HepG2 (cell line): ENCODE measurements around the gene TPBGL. TPM values are rescaled to one million over a fixed set of nuclear protein-coding genes. Genes with fewer than 3 reads are reported as not detected.

Experiments used
- ARID2 ChIP-seq: sonication (generic); formaldehyde crosslinking; IDR thresholded peaks from 2 replicates; pipeline ENCODE4 v1.8.1; 2022; ENCODE audit warnings: mild to moderate bottlenecking, missing genetic modification reagents, borderline replicate concordance
- ASH2L ChIP-seq: fragments of 300-600, 200-600 bp; sonication (generic); IDR thresholded peaks from 2 replicates; pipeline ENCODE4 v1.7.0; 2017; ENCODE audit warnings: low read depth, mild to moderate bottlenecking, moderate library complexity, mixed read lengths, low read length; ENCODE audit not compliant: insufficient read length
- BRCA1 ChIP-seq: sonication (generic); formaldehyde crosslinking; IDR thresholded peaks from 2 replicates; pipeline ENCODE4 v1.4.0; 2020; ENCODE audit warnings: missing genetic modification reagents
- CBX5 ChIP-seq: sonication (generic); formaldehyde crosslinking; IDR thresholded peaks from 2 replicates; pipeline ENCODE4 v1.4.0; 2020; ENCODE audit warnings: missing genetic modification reagents, borderline replicate concordance
- CEBPG ChIP-seq: IDR thresholded peaks from 2 replicates; pipeline ENCODE4 v1.6.1; 2016
- E2F1 ChIP-seq: sonication (generic); formaldehyde crosslinking; IDR thresholded peaks from 2 replicates; pipeline ENCODE4 v1.5.0; 2020; ENCODE audit warnings: missing genetic modification reagents
- FOXO1 ChIP-seq: sonication (generic); formaldehyde crosslinking; IDR thresholded peaks from 2 replicates; pipeline ENCODE4 v1.4.0; 2020; ENCODE audit warnings: missing genetic modification reagents
- HHEX ChIP-seq: IDR thresholded peaks from 2 replicates; pipeline ENCODE4 v1.6.1; 2016; ENCODE audit warnings: control low read depth
- HOXA5 ChIP-seq: sonication (generic); formaldehyde crosslinking; IDR thresholded peaks from 2 replicates; pipeline ENCODE4 v1.4.0; 2020; ENCODE audit warnings: missing genetic modification reagents
- NBN ChIP-seq: fragments of 450-650 bp; conservative IDR thresholded peaks from 2 replicates; pipeline ENCODE4 v1.6.1; 2017
- SOX13 ChIP-seq, 3 experiments: fragments of 450-650 bp in 1 of 3; sonication (generic) in 1 of 3; formaldehyde crosslinking in 1 of 3; IDR thresholded peaks in 2 of 3; conservative IDR thresholded peaks in 1 of 3; 2 replicates each; pipeline versions ENCODE4 v1.5.0 to v1.6.1; 2016 to 2020; ENCODE audit warnings: antibody characterized with exemption in 1 of 3, mild to moderate bottlenecking in 1 of 3, missing compliant biosample characterization in 1 of 3, missing genetic modification reagents in 1 of 3, moderate library complexity in 1 of 3
- STAT5B ChIP-seq: sonication (generic); formaldehyde crosslinking; IDR thresholded peaks from 2 replicates; pipeline ENCODE4 v1.4.0; 2020; ENCODE audit warnings: missing genetic modification reagents
- WIZ ChIP-seq: sonication (generic); formaldehyde crosslinking; IDR thresholded peaks from 2 replicates; pipeline ENCODE4 v1.5.1; 2020; ENCODE audit warnings: mild to moderate bottlenecking, missing genetic modification reagents
- YEATS2 ChIP-seq: sonication (generic); formaldehyde crosslinking; IDR thresholded peaks from 2 replicates; pipeline ENCODE4 v1.4.0; 2020; ENCODE audit warnings: missing genetic modification reagents, borderline replicate concordance
- ZBTB10 ChIP-seq: sonication (generic); formaldehyde crosslinking; IDR thresholded peaks from 2 replicates; pipeline ENCODE4 v1.4.0; 2020; ENCODE audit warnings: missing genetic modification reagents, borderline replicate concordance
- ZBTB21 ChIP-seq: sonication (generic); formaldehyde crosslinking; IDR thresholded peaks from 2 replicates; pipeline ENCODE4 v1.4.0; 2020; ENCODE audit warnings: missing genetic modification reagents
- ZBTB25 ChIP-seq: IDR thresholded peaks from 2 replicates; pipeline ENCODE4 v1.6.1; 2018; ENCODE audit warnings: missing genetic modification reagents
- ZHX1 ChIP-seq: sonication (generic); formaldehyde crosslinking; IDR thresholded peaks from 2 replicates; pipeline ENCODE4 v1.8.1; 2022; ENCODE audit warnings: low read depth, mild to moderate bottlenecking, missing genetic modification reagents
- ZNF274 ChIP-seq: sonication (generic); formaldehyde crosslinking; IDR thresholded peaks from 2 replicates; pipeline ENCODE4 v1.5.1; 2020; ENCODE audit warnings: mild to moderate bottlenecking, missing genetic modification reagents
- ZNF350 ChIP-seq: sonication (generic); formaldehyde crosslinking; IDR thresholded peaks from 2 replicates; pipeline ENCODE4 v1.4.0; 2020; ENCODE audit warnings: mild to moderate bottlenecking, low read depth, missing genetic modification reagents, borderline replicate concordance
- ZNF530 ChIP-seq: sonication (generic); formaldehyde crosslinking; IDR thresholded peaks from 2 replicates; pipeline ENCODE4 v1.5.0; 2020; ENCODE audit warnings: low read depth, mild to moderate bottlenecking, missing genetic modification reagents
- ZNF564 ChIP-seq: sonication (generic); formaldehyde crosslinking; IDR thresholded peaks from 2 replicates; pipeline ENCODE4 v1.8.1; 2023; ENCODE audit warnings: mild to moderate bottlenecking, missing genetic modification reagents
- ZNF761 ChIP-seq: sonication (generic); formaldehyde crosslinking; conservative IDR thresholded peaks from 2 replicates; pipeline ENCODE4 v1.4.0; 2020; ENCODE audit warnings: mild to moderate bottlenecking, missing genetic modification reagents
- polyA plus RNA-seq, 8 experiments: library from polyadenylated mRNA; depleted of rRNA in 3 of 8; stranded (reverse) in 7 of 8; unstranded in 1 of 8; fragments of >200 nt; fragmentation: Illumina TruSeq in 4 of 8; extraction: Trizol in 4 of 8; gene quantifications; 2 replicates each; pipeline versions ENCODE4 v1.2.1 to v1.2.3, GENCODE V29; 2011 to 2016; ENCODE audit warnings: low read depth in 4 of 8, missing spikeins in 1 of 8, mixed read lengths in 1 of 8; ENCODE audit not compliant: insufficient read depth in 1 of 8
- total RNA-seq, 5 experiments: library from RNA; depleted of rRNA; stranded (reverse); fragments of >200 nt; fragmentation: Illumina TruSeq; extraction: Trizol; gene quantifications; 2 replicates each; pipeline ENCODE4 v1.2.3, GENCODE V29; 2016; ENCODE audit warnings: low read depth in 1 of 5

TPBGL gene
- total and polyA plus RNA-seq, 2 of the 13 experiments (the other 11 are each of a cell fraction or from before 2014, with no cell fraction given): not detected

- TF ChIP-seq SOX13 (IDR thresholded peaks at IDR 0.05): no peak
- peak in 1 of 2 experiments; percentile 69; a peak in 2 of 4 replicates for TF ChIP-seq SOX13 (CRISPR knock-in tag; conservative IDR thresholded peaks at IDR 0.05 in 1 of 2, IDR thresholded peaks at IDR 0.05 in 1 of 2)
- TF ChIP-seq ZHX1: peak; percentile 80
- peak; percentile 84; the same call in 1 of the 2 replicates for TF ChIP-seq CBX5 (CRISPR knock-in tag)
- peak; percentile 99 for TF ChIP-seq WIZ (CRISPR knock-in tag)
- TF ChIP-seq NBN: no peak
- peak; percentile 86 for TF ChIP-seq ZNF274 (CRISPR knock-in tag)
- peak; percentile 57; the same call in 1 of the 2 replicates for TF ChIP-seq CEBPG
- TF ChIP-seq ZBTB10: peak; percentile 82; the same call in 1 of the 2 replicates
- TF ChIP-seq ZNF564: peak; percentile 80; the same call in 1 of the 2 replicates
- TF ChIP-seq ZNF530 (CRISPR knock-in tag): no peak
- peak; percentile 96 for TF ChIP-seq BRCA1
- TF ChIP-seq YEATS2 (CRISPR knock-in tag): peak; percentile 82; the same call in 1 of the 2 replicates
- 0 out of 2 replicates have a peak, but pooled peaks have one; percentile 19 for TF ChIP-seq HHEX (CRISPR knock-in tag)
- 0 out of 2 replicates have a peak, but pooled peaks have one; percentile 26 for TF ChIP-seq ARID2
- TF ChIP-seq HOXA5 (CRISPR knock-in tag): peak; percentile 99
- peak; percentile 97 for TF ChIP-seq STAT5B
- TF ChIP-seq E2F1 (CRISPR knock-in tag): peak; percentile 69; the same call in 1 of the 2 replicates
- peak; percentile 67; the same call in 1 of the 2 replicates for TF ChIP-seq ZBTB21 (CRISPR knock-in tag)
- 0 out of 2 replicates have a peak, but pooled peaks have one; percentile 69 for TF ChIP-seq ZNF761
- peak; percentile 98 for TF ChIP-seq ZBTB25 (CRISPR knock-in tag)
- TF ChIP-seq FOXO1 (CRISPR knock-in tag): peak; percentile 73
- no peak for TF ChIP-seq ASH2L
- peak; percentile 35; the same call in 1 of the 2 replicates for TF ChIP-seq ZNF350 (CRISPR knock-in tag)
Measured at GRCh38 chr11:75214411-75214821, 26.2 kb upstream of the TPBGL start (continued).
